HCT116 (cell line): Measurements from ENCODE around the gene MAU2. TPM values are rescaled to one million over a fixed set of nuclear protein-coding genes. Genes with fewer than 3 reads are reported as not detected.

Source experiments
- ATAC-seq: fragments of 200-7000 bp; cut with Tn5 transposase; 2 replicates; pipeline ENCODE4 v1.9.1; 2020; ENCODE audit warnings: mild to moderate bottlenecking, moderate library complexity
- BruUV-seq: library from RNA; stranded (reverse); fragments of 400-500 nt; replicated peaks from 2 replicates; lab custom pipeline; 2021; lab: Mats Ljungman, UMichigan
- CTCF ChIA-PET: fragments of 300-600 bp; sonication (Branson Sonifier 250); formaldehyde crosslinking; loops from one replicate; lab custom pipeline; 2021; ENCODE audit warnings: antibody characterized with exemption; lab: Charles Lee
- POLR2A ChIA-PET: fragments of 300-600, 350-600 bp; sonication (Branson Sonifier 250); formaldehyde crosslinking; loops from one replicate; lab custom pipeline; 2021; ENCODE audit warnings: antibody characterized with exemption; lab: Charles Lee
- RAD21 ChIA-PET, 2 experiments: fragments of 300-600 bp; sonication (Branson Sonifier 250); formaldehyde crosslinking; loops; one replicate each; lab custom pipeline; 2023; ENCODE audit warnings: low total read pairs in 2 of 2; ENCODE audit not compliant: uncharacterized antibody in 2 of 2, unreplicated experiment in 2 of 2, low non-redundant PET in 1 of 2; lab: Charles Lee
- DNase-seq: peaks from one replicate; pipeline ENCODE4 v3.0.0-alpha.2; 2010; ENCODE audit warnings: low read depth, low spot score
- H2AFZ ChIP-seq: fragments of 200-600 bp; shearing (Covaris generic), sonication (generic); 2 replicates; pipeline ENCODE4 v1.6.1; 2017; ENCODE audit warnings: low read depth, mixed run types, mixed read lengths, antibody characterized with exemption, low read length; ENCODE audit not compliant: poor library complexity, severe bottlenecking
- H3K27ac ChIP-seq: 2 replicates; pipeline ENCODE4 v1.5.1; 2012; ENCODE audit warnings: low read depth, low read length
- H3K27me3 ChIP-seq: fragments of 200-600 bp; sonication (generic); 2 replicates; pipeline ENCODE4 v1.6.1; 2016; ENCODE audit warnings: mixed run types, low read length, mixed read lengths; ENCODE audit not compliant: insufficient read depth
- H3K36me3 ChIP-seq, 2 experiments: fragments of 200-500 bp in 1 of 2; fragments of 200-600 bp in 1 of 2; sonication (Bioruptor generic) in 1 of 2; sonication (generic) in 1 of 2; 2 replicates each; pipeline versions ENCODE4 v1.5.1 to v1.6.1; 2014 to 2016; ENCODE audit warnings: low read length in 2 of 2, inconsistent platforms in 1 of 2, mixed read lengths in 1 of 2, mixed run types in 1 of 2; ENCODE audit not compliant: insufficient read depth in 2 of 2, control insufficient read depth in 1 of 2
- H3K4me1 ChIP-seq, 2 experiments: fragments of 200-600 bp in 1 of 2; sonication (generic) in 1 of 2; 2 replicates each; pipeline versions ENCODE4 v1.5.1 to v1.6.1; 2012 to 2017; ENCODE audit warnings: low read length in 2 of 2, inconsistent platforms in 1 of 2, mild to moderate bottlenecking in 1 of 2, mixed read lengths in 1 of 2, mixed run types in 1 of 2, moderate library complexity in 1 of 2; ENCODE audit not compliant: insufficient read depth in 2 of 2, control insufficient read depth in 1 of 2
- H3K4me2 ChIP-seq: fragments of 200-600 bp; sonication (generic); 2 replicates; pipeline ENCODE4 v1.6.1; 2017; ENCODE audit warnings: mixed run types, low read length, mixed read lengths
- H3K4me3 ChIP-seq, 2 experiments: fragments of 200-600 bp in 1 of 2; sonication (generic) in 1 of 2; replicated peaks in 1 of 2; 2 replicates each; pipeline ENCODE4 v1.5.1; 2011 to 2016; ENCODE audit warnings: low read length in 2 of 2, control low read depth in 1 of 2, low read depth in 1 of 2, mild to moderate bottlenecking in 1 of 2, mixed read lengths in 1 of 2, mixed run types in 1 of 2
- H3K79me2 ChIP-seq: fragments of 200-600 bp; sonication (generic); 2 replicates; pipeline ENCODE4 v1.6.1; 2017; ENCODE audit warnings: mild to moderate bottlenecking, mixed run types, low read length, moderate library complexity, mixed read lengths; ENCODE audit not compliant: insufficient read depth
- H3K9ac ChIP-seq: fragments of 200-600 bp; sonication (generic); 2 replicates; pipeline ENCODE4 v1.6.1; 2016; ENCODE audit warnings: low read length, mixed read lengths
- H3K9me2 ChIP-seq: fragments of 200-600 bp; sonication (generic), shearing (Covaris generic); 2 replicates; pipeline ENCODE4 v1.6.1; 2017; ENCODE audit warnings: mixed run types, mild to moderate bottlenecking, moderate library complexity; ENCODE audit not compliant: insufficient read depth
- H3K9me3 ChIP-seq, 2 experiments: fragments of 200-500 bp in 1 of 2; fragments of 200-600 bp in 1 of 2; sonication (Bioruptor generic) in 1 of 2; sonication (generic) in 1 of 2; 2 replicates each; pipeline ENCODE4 v1.6.1; 2014 to 2017; ENCODE audit warnings: low read length in 2 of 2, mixed read lengths in 2 of 2, inconsistent platforms in 1 of 2, low read depth in 1 of 2, mild to moderate bottlenecking in 1 of 2, mixed run types in 1 of 2, moderate library complexity in 1 of 2; ENCODE audit not compliant: control insufficient read depth in 1 of 2, insufficient read depth in 1 of 2
- H4K20me1 ChIP-seq: fragments of 200-600 bp; sonication (generic), shearing (Covaris generic); 2 replicates; pipeline ENCODE4 v1.6.1; 2017; ENCODE audit warnings: mixed run types, mild to moderate bottlenecking, moderate library complexity; ENCODE audit not compliant: insufficient read depth
- CBX3 ChIP-seq: IDR thresholded peaks from 2 replicates; pipeline ENCODE4 v1.6.1; 2012; ENCODE audit warnings: low read depth
- CEBPB ChIP-seq: IDR thresholded peaks from 2 replicates; pipeline ENCODE4 v1.6.1; 2012; ENCODE audit warnings: low read depth
- ELF1 ChIP-seq: IDR thresholded peaks from 2 replicates; pipeline ENCODE4 v1.6.1; 2012; ENCODE audit warnings: low read depth, borderline replicate concordance
- EZH2 ChIP-seq: fragments of 200-600 bp; sonication (generic); IDR thresholded peaks from 2 replicates; pipeline ENCODE4 v1.6.1; 2017; ENCODE audit warnings: antibody characterized with exemption, mixed run types
- FOSL1 ChIP-seq: IDR thresholded peaks from 2 replicates; pipeline ENCODE4 v1.6.1; 2012; ENCODE audit warnings: low read depth
- POLR2A ChIP-seq: IDR thresholded peaks from 2 replicates; pipeline ENCODE4 v1.7.0; 2011; ENCODE audit warnings: borderline replicate concordance; ENCODE audit not compliant: insufficient read depth, insufficient read length; ENCODE audit errors: extremely low read depth
- POLR2AphosphoS5 ChIP-seq: IDR thresholded peaks from 2 replicates; pipeline ENCODE4 v1.6.1; 2011; ENCODE audit warnings: mild to moderate bottlenecking, low read depth, low read length, moderate library complexity
- RAD21 ChIP-seq: IDR thresholded peaks from 2 replicates; pipeline ENCODE4 v1.6.1; 2012; ENCODE audit warnings: low read depth, mild to moderate bottlenecking
- REST ChIP-seq: IDR thresholded peaks from 2 replicates; pipeline ENCODE4 v1.6.1; 2012; ENCODE audit warnings: low read depth
- SIN3A ChIP-seq: IDR thresholded peaks from 2 replicates; pipeline ENCODE4 v1.6.1; 2012; ENCODE audit warnings: low read depth
- SP1 ChIP-seq: IDR thresholded peaks from 2 replicates; pipeline ENCODE4 v1.6.1; 2012; ENCODE audit warnings: low read depth
- SRF ChIP-seq: IDR thresholded peaks from 2 replicates; pipeline ENCODE4 v1.6.1; 2012; ENCODE audit warnings: low read depth
- TCF7L2 ChIP-seq: IDR thresholded peaks from 2 replicates; pipeline ENCODE4 v1.7.0; 2011; ENCODE audit warnings: borderline replicate concordance, inconsistent platforms; ENCODE audit not compliant: insufficient read depth, insufficient read length; ENCODE audit errors: extremely low read depth
- ZNF274 ChIP-seq: fragments of 200-500 bp; sonication (Bioruptor generic); IDR thresholded peaks from 2 replicates; pipeline ENCODE4 v1.6.1; 2014; ENCODE audit warnings: mild to moderate bottlenecking, low read depth, low read length, inconsistent platforms
- intact Hi-C: fragments of 100-400 bp; cut with micrococcal nuclease; formaldehyde crosslinking; loops from 2 replicates; pipeline ENCODE4 v1.10.0; 2022
- total RNA-seq: library from RNA; stranded (reverse); gene quantifications from one replicate; pipeline ENCODE4 v1.2.1, GENCODE V29; 2021; ENCODE audit not compliant: unreplicated experiment
- TF ChIP-seq, protein P1 (sequence below): IDR thresholded peaks from 2 replicates; pipeline ENCODE4 v1.6.1; 2012

MAU2 gene
- total RNA-seq, 1 experiment from 2014 or later = 36.2 TPM

GRCh38 chr19:19348266-19348665 lies 27.6 kb downstream of the MAU2 start:
- Histone ChIP-seq H3K27ac (no peak overlapping the region), H3K9me2 (no peaks in the 10 kb centered on the region), H3K4me3 (no peak overlapping the region), H4K20me1 (no peaks in the 10 kb centered on the region), H3K27me3 (no peaks in the 10 kb centered on the region), H3K4me1 (no peaks in the 10 kb centered on the region), H3K36me3 (peaks cover 12 to 23% of the 10 kb centered on the region in 2 experiments; a peak in 3 of 4 replicates), H2AFZ (no peak overlapping the region), H3K9me3 (no peaks in the 10 kb centered on the region), H3K4me2 (no peak overlapping the region), H3K79me2 (no peaks in the 10 kb centered on the region), H3K9ac (no peak overlapping the region)
- ChIA-PET CTCF (no interaction called here), RAD21 (no interaction called here), POLR2A (no interaction called here)
- TF ChIP-seq ZNF274 (no peak), ELF1 (no peak), SRF (no peak), RAD21 (no peak), SIN3A (no peak), FOSL1 (no peak), EZH2 (no peak), SP1 (no peak), TCF7L2 (no peak), POLR2A (no peak), POLR2AphosphoS5 (no peak), REST (no peak), CEBPB (no peak), CBX3 (no peak)
- TF ChIP-seq, protein P1, sequence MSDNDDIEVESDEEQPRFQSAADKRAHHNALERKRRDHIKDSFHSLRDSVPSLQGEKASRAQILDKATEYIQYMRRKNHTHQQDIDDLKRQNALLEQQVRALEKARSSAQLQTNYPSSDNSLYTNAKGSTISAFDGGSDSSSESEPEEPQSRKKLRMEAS = no peak
- ATAC-seq (no peak), DNase-seq (no peak)
- no TSS peak for BruUV-seq
- intact Hi-C loops = loop anchor here (10.0 kb wide), 1 partner anchor 303 kb away; no protein-coding TSS in a partner anchor
